ENCODE results near the gene ZMAT3. TPM values are rescaled to one million over a fixed set of nuclear protein-coding genes. Genes with fewer than 3 reads are reported as not detected.

Gene ZMAT3
- total and polyA plus RNA-seq, 8 donors = 4.6 to 42.0 (median 5.3) TPM

DNA sequence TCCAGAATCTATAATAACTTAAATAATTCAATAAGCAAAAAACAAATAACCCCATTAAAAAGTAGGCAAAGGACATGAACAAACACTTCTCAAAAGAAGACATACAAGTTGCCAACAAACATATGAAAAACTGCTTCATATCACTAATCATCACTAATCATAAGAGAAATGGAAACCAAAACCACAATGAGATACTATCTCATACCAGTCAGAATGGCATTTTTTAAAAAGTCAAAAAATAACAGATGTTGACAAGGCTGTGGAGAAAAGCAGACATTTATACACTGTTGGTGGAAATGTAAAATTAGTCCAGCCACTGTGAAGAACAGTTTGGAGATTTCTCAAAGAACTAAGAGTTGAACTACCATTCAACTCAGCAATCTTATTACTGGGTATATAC lies 19.5 kb upstream of the ZMAT3 start:
- no peak overlapping the region for H3K4me3 ChIP-seq
- TF ChIP-seq, protein P1, sequence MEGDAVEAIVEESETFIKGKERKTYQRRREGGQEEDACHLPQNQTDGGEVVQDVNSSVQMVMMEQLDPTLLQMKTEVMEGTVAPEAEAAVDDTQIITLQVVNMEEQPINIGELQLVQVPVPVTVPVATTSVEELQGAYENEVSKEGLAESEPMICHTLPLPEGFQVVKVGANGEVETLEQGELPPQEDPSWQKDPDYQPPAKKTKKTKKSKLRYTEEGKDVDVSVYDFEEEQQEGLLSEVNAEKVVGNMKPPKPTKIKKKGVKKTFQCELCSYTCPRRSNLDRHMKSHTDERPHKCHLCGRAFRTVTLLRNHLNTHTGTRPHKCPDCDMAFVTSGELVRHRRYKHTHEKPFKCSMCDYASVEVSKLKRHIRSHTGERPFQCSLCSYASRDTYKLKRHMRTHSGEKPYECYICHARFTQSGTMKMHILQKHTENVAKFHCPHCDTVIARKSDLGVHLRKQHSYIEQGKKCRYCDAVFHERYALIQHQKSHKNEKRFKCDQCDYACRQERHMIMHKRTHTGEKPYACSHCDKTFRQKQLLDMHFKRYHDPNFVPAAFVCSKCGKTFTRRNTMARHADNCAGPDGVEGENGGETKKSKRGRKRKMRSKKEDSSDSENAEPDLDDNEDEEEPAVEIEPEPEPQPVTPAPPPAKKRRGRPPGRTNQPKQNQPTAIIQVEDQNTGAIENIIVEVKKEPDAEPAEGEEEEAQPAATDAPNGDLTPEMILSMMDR (IDR thresholded peaks at IDR 0.05) = no peak
- DNase-seq (no peak), ATAC-seq (no peak)
- H3K4me1 ChIP-seq = no peaks in the 10 kb centered on the region
- intact Hi-C loops (cut with DNase I) = no loop called here
- no peaks in the 10 kb centered on the region for H3K27me3 ChIP-seq
- H3K36me3 ChIP-seq = no peaks in the 10 kb centered on the region
- no peaks in the 10 kb centered on the region for H3K9me3 ChIP-seq
- H3K27ac ChIP-seq = no peak overlapping the region

DNA sequence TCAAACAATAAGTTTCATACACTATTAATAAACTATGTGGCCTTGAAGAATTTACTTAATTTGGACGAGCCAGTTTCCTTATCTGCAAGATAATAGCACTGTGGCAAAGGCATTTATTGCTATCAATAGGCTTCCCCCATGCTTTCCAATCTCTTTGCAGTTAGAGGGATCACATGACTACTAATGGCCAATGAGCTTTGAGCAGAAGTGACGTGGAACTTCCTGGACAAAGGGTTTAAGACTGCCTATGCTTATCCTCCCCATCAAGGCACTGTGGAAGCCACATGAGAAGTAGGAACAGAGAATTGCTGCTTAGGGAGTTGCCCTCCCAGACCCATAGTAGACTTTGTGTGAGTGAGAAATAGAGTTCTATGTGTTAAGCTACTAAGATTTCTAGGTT lies 16.7 kb upstream of the ZMAT3 start:
- Histone ChIP-seq H3K4me3 (no peak overlapping the region), H3K9me3 (no peaks in the 10 kb centered on the region), H3K27ac (no peak overlapping the region), H3K27me3 (no peaks in the 10 kb centered on the region), H3K4me1 (no peaks in the 10 kb centered on the region), H3K36me3 (no peaks in the 10 kb centered on the region)
- no peak for ATAC-seq
- TF ChIP-seq, protein P1 (IDR thresholded peaks at IDR 0.05) = no peak
- intact Hi-C loops (cut with DNase I) = loop anchor here in 1 of 2 donors (10.0 kb wide), 1 partner anchor 64 kb away; no protein-coding TSS in a partner anchor
- no peak for DNase-seq

DNA sequence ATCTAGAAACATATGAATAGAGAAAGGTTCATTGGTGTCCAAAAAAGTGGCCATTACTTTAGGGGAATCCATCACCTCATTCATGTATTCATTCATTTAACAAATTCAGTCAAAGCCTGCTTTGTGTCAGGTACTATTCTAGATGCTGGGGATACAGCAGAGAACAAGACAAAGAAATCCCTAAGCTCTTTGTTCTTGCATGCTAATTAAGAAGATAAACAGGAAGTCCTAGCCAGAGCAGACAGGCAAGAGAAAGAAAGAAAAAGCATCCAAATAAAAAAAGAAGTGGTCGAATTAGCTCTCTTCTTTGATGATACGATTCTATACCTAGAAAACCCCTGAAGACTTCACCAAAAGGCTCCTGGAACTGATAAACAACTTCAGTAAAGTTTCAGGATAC lies 12.4 kb upstream of the ZMAT3 start:
- intact Hi-C loops (cut with DNase I) = loop anchor here in 1 of 2 donors (10.0 kb wide), 1 partner anchor 59 kb away; no protein-coding TSS in a partner anchor
- H3K4me1 ChIP-seq = no peaks in the 10 kb centered on the region
- TF ChIP-seq, protein P1 (IDR thresholded peaks at IDR 0.05) = no peak
- no peak for DNase-seq
- H3K27ac ChIP-seq = no peak overlapping the region
- no peak for ATAC-seq
- H3K27me3 ChIP-seq = no peaks in the 10 kb centered on the region
- no peak overlapping the region for H3K4me3 ChIP-seq
- H3K9me3 ChIP-seq = no peaks in the 10 kb centered on the region
- H3K36me3 ChIP-seq = no peaks in the 10 kb centered on the region

DNA sequence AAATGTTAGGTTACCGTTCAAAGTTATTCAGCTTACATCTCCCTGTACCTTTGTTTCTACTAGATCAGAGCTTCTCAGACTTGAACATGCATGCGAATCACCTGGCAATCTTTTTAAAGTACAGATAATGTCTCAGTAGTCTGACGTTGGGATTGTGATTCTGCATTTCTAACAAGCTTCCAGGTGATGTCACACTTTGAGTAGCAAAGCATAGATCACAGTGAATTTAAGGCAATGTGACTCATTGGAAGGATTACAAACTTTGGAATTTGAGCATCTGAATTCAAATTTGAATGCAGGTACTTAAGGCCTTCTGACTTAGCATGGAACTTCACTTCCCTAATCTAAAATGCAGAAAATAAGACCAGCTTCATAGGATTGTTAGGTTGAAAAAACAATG lies 10.8 kb upstream of the ZMAT3 start:
- Histone ChIP-seq H3K36me3 (no peaks in the 10 kb centered on the region), H3K4me1 (no peaks in the 10 kb centered on the region), H3K4me3 (no peak overlapping the region), H3K9me3 (no peaks in the 10 kb centered on the region), H3K27me3 (no peaks in the 10 kb centered on the region), H3K27ac (no peak overlapping the region)
- intact Hi-C loops (cut with DNase I) = loop anchor here in 1 of 2 donors (10.0 kb wide), 1 partner anchor 58 kb away; no protein-coding TSS in a partner anchor
- no peak for ATAC-seq
- TF ChIP-seq, protein P1 (IDR thresholded peaks at IDR 0.05) = no peak
- DNase-seq = no peak

DNA sequence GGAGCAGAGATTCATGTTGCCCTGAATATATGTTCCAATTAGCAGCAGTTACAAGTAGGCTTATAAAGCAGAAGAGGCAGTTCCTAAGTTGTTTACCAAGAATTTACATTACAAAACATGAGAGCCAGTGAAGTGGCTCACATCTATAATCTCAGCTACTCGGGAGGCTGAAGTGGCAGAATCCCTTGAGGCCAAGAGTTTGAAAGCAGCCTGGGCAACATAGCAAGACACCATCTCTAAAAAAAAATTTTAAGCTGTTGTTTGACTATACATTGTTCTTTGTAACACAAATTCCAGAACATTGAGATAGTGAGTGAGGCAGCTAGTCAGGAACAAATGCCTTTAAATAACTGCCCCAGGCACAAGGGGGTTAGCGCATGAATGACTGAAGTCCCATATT lies 10.3 kb upstream of the ZMAT3 start:
- DNase-seq = no peak
- intact Hi-C loops (cut with DNase I) = loop anchor here in 1 of 2 donors (10.0 kb wide), 1 partner anchor 57 kb away; no protein-coding TSS in a partner anchor
- no peaks in the 10 kb centered on the region for H3K4me1 ChIP-seq
- no peaks in the 10 kb centered on the region for H3K36me3 ChIP-seq
- ATAC-seq = no peak
- no peaks in the 10 kb centered on the region for H3K9me3 ChIP-seq
- H3K27me3 ChIP-seq = no peaks in the 10 kb centered on the region
- no peak overlapping the region for H3K4me3 ChIP-seq
- TF ChIP-seq, protein P1 (IDR thresholded peaks at IDR 0.05) = no peak
- no peak overlapping the region for H3K27ac ChIP-seq

All from left lung (tissue), 10 donors.